IMR-90 (cell line): ENCODE data around the gene ISG20L2. TPM values are rescaled to one million over a fixed set of nuclear protein-coding genes. Genes with fewer than 3 reads are reported as not detected.

Experiments used
- ATAC-seq: fragments of 200-7000 bp; cut with Tn5 transposase; 2 replicates; pipeline ENCODE4 v1.9.1; 2020; ENCODE audit warnings: low read depth, mild to moderate bottlenecking, moderate library complexity
- BruUV-seq: library from RNA; stranded (reverse); fragments of 400-500 nt; replicated peaks from 2 replicates; lab custom pipeline; 2021; lab: Mats Ljungman, UMichigan
- CTCF ChIA-PET: fragments of 300-600 bp; formaldehyde crosslinking; extraction: SDS; loops from one replicate; lab custom pipeline; 2021; ENCODE audit warnings: antibody characterized with exemption; lab: Yijun Ruan, JAX
- POLR2A ChIA-PET: fragments of 300-600 bp; sonication (Branson Sonifier 250); formaldehyde crosslinking; loops from one replicate; lab custom pipeline; 2022; ENCODE audit warnings: antibody characterized with exemption; ENCODE audit not compliant: unreplicated experiment; lab: Charles Lee
- DNase-seq: peaks from one replicate; pipeline ENCODE4 v3.0.0; 2013
- H2AFZ ChIP-seq: replicated peaks from 2 replicates; pipeline ENCODE3; 2013; ENCODE audit warnings: low read length, mild to moderate bottlenecking; ENCODE audit not compliant: poor library complexity
- H2AK5ac ChIP-seq: 2 replicates; pipeline ENCODE4 v1.6.1; 2013; ENCODE audit warnings: low read depth, low read length, inconsistent platforms
- H2AK9ac ChIP-seq: replicated peaks from 2 replicates; pipeline ENCODE3; 2013; ENCODE audit warnings: mild to moderate bottlenecking, low read depth, low read length, moderate library complexity; ENCODE audit not compliant: poor library complexity
- H2BK120ac ChIP-seq: 2 replicates; pipeline ENCODE4 v1.6.1; 2013; ENCODE audit warnings: low read depth, low read length, inconsistent platforms
- H2BK15ac ChIP-seq: 3 replicates; pipeline ENCODE4 v1.6.1; 2013; ENCODE audit warnings: low read depth, low read length, inconsistent platforms
- H2BK20ac ChIP-seq: 2 replicates; pipeline ENCODE4 v1.6.1; 2013; ENCODE audit warnings: low read depth, mild to moderate bottlenecking, inconsistent platforms, low read length, moderate library complexity
- H2BK5ac ChIP-seq: 2 replicates; pipeline ENCODE4 v1.6.1; 2013; ENCODE audit warnings: mild to moderate bottlenecking, low read depth, low read length, inconsistent platforms; ENCODE audit not compliant: poor library complexity, severe bottlenecking
- H3K14ac ChIP-seq: replicated peaks from 2 replicates; pipeline ENCODE4 v1.6.1; 2013; ENCODE audit warnings: low read depth, low read length, inconsistent platforms
- H3K18ac ChIP-seq: 2 replicates; pipeline ENCODE4 v1.6.1; 2013; ENCODE audit warnings: low read depth, low read length, control low read depth
- H3K23ac ChIP-seq: 2 replicates; pipeline ENCODE4 v1.6.1; 2013; ENCODE audit warnings: low read depth, low read length, inconsistent platforms
- H3K27ac ChIP-seq: 2 replicates; pipeline ENCODE4 v1.5.1; 2013; ENCODE audit warnings: mild to moderate bottlenecking, control low read depth, low read length; ENCODE audit not compliant: insufficient read depth
- H3K27me3 ChIP-seq: 2 replicates; pipeline ENCODE4 v1.6.1; 2013; ENCODE audit warnings: low read length; ENCODE audit not compliant: control insufficient read depth, insufficient read depth
- H3K36me3 ChIP-seq: 2 replicates; pipeline ENCODE4 v1.6.1; 2013; ENCODE audit warnings: low read length, mixed read lengths; ENCODE audit not compliant: control insufficient read depth, insufficient read depth
- H3K4ac ChIP-seq: 2 replicates; pipeline ENCODE4 v1.6.1; 2013; ENCODE audit warnings: low read depth, low read length, inconsistent platforms
- H3K4me1 ChIP-seq: 2 replicates; pipeline ENCODE4 v1.6.1; 2013; ENCODE audit warnings: low read length, mixed read lengths; ENCODE audit not compliant: control insufficient read depth, insufficient read depth
- H3K4me2 ChIP-seq: 2 replicates; pipeline ENCODE4 v1.6.1; 2013; ENCODE audit warnings: low read depth, mild to moderate bottlenecking, control low read depth, low read length, moderate library complexity
- H3K4me3 ChIP-seq: 2 replicates; pipeline ENCODE4 v1.5.1; 2013; ENCODE audit warnings: low read depth, mild to moderate bottlenecking, control low read depth, low read length, moderate library complexity; ENCODE audit not compliant: insufficient read depth
- H3K56ac ChIP-seq: 2 replicates; pipeline ENCODE4 v1.6.1; 2013; ENCODE audit warnings: low read length, inconsistent platforms; ENCODE audit not compliant: insufficient read depth; ENCODE audit errors: extremely low read depth
- H3K79me1 ChIP-seq, 2 experiments: 2 replicates each; pipeline ENCODE4 v1.6.1; 2013; ENCODE audit warnings: low read length in 2 of 2, inconsistent platforms in 1 of 2, low read depth in 1 of 2
- H3K9ac ChIP-seq: 2 replicates; pipeline ENCODE4 v1.6.1; 2013; ENCODE audit warnings: low read depth, low read length, control low read depth
- H3K9me1 ChIP-seq: 2 replicates; pipeline ENCODE4 v1.6.1; 2013; ENCODE audit warnings: low read length, inconsistent platforms; ENCODE audit not compliant: insufficient read depth
- H3K9me3 ChIP-seq: 2 replicates; pipeline ENCODE4 v1.6.1; 2013; ENCODE audit warnings: low read length; ENCODE audit not compliant: control insufficient read depth, insufficient read depth
- H4K20me1 ChIP-seq: 2 replicates; pipeline ENCODE4 v1.6.1; 2013; ENCODE audit warnings: low read length, inconsistent platforms; ENCODE audit not compliant: insufficient read depth
- H4K5ac ChIP-seq: 2 replicates; pipeline ENCODE4 v1.6.1; 2013; ENCODE audit warnings: mild to moderate bottlenecking, low read depth, low read length, control low read depth
- H4K8ac ChIP-seq, 2 experiments: 2 replicates each; pipeline ENCODE4 v1.6.1; 2013; ENCODE audit warnings: low read depth in 2 of 2, low read length in 2 of 2, control low read depth in 1 of 2, inconsistent platforms in 1 of 2
- H4K91ac ChIP-seq: 2 replicates; pipeline ENCODE4 v1.6.1; 2013; ENCODE audit warnings: low read depth, low read length, inconsistent platforms; ENCODE audit not compliant: insufficient read depth
- CEBPB ChIP-seq: IDR thresholded peaks from 2 replicates; pipeline ENCODE4 v1.6.1; 2012; ENCODE audit warnings: low read depth, low read length, improper control_type of control experiment
- CHD1 ChIP-seq: IDR thresholded peaks from 2 replicates; pipeline ENCODE4 v1.6.1; 2012; ENCODE audit warnings: low read depth, low read length, improper control_type of control experiment
- ELK1 ChIP-seq: fragments of 150-350 bp; IDR thresholded peaks from 2 replicates; pipeline ENCODE4 v1.6.1; 2016; ENCODE audit warnings: low read depth, mild to moderate bottlenecking, low read length, moderate library complexity, borderline replicate concordance
- FOS ChIP-seq: fragments of 150-350 bp; IDR thresholded peaks from 2 replicates; pipeline ENCODE4 v1.6.1; 2016; ENCODE audit warnings: low read depth, low read length
- MAFK ChIP-seq: IDR thresholded peaks from 2 replicates; pipeline ENCODE4 v1.6.1; 2012; ENCODE audit warnings: low read depth, low read length, improper control_type of control experiment
- MXI1 ChIP-seq: IDR thresholded peaks from 2 replicates; pipeline ENCODE4 v1.6.1; 2012; ENCODE audit warnings: low read depth, mild to moderate bottlenecking, low read length, moderate library complexity, borderline replicate concordance
- NFE2L2 ChIP-seq: fragments of 150-350 bp; IDR thresholded peaks from 2 replicates; pipeline ENCODE4 v1.6.1; 2016; ENCODE audit warnings: low read depth, mild to moderate bottlenecking, low read length
- POLR2A ChIP-seq: IDR thresholded peaks from 2 replicates; pipeline ENCODE4 v1.6.1; 2012; ENCODE audit warnings: mild to moderate bottlenecking, low read depth, low read length
- RAD21 ChIP-seq: IDR thresholded peaks from 2 replicates; pipeline ENCODE4 v1.6.1; 2012; ENCODE audit warnings: low read length, improper control_type of control experiment
- RCOR1 ChIP-seq: IDR thresholded peaks from 2 replicates; pipeline ENCODE4 v1.6.1; 2012; ENCODE audit warnings: mild to moderate bottlenecking, low read length, improper control_type of control experiment; ENCODE audit not compliant: insufficient replicate concordance
- SMC3 ChIP-seq: fragments of 150-350 bp; IDR thresholded peaks from 2 replicates; pipeline ENCODE4 v1.6.1; 2016; ENCODE audit warnings: low read depth, mild to moderate bottlenecking, antibody characterized with exemption, low read length, moderate library complexity
- USF2 ChIP-seq: fragments of 150-350 bp; IDR thresholded peaks from 2 replicates; pipeline ENCODE4 v1.6.1; 2017; ENCODE audit warnings: mild to moderate bottlenecking, antibody characterized with exemption, low read length, low read depth
- WGBS, 2 experiments: methylation state at CpG; one replicate each; pipeline versions ENCODE4 v1.1.5 to v1.1.7; 2013; ENCODE audit warnings: missing lambda C conversion rate in 2 of 2; ENCODE audit not compliant: insufficient read length in 1 of 2; ENCODE audit errors: extremely low coverage in 2 of 2; 5-methylcytosine and 5-hydroxymethylcytosine counted together
- dilution Hi-C: fragments of 300-500 bp; cut with HindIII; formaldehyde crosslinking; loops from one replicate; pipeline ENCODE4 v1.14.3; 2018; ENCODE audit warnings: low sequenced_read_pairs; ENCODE audit not compliant: unreplicated experiment
- in situ Hi-C: fragments of 300-500 bp; cut with MboI; formaldehyde crosslinking; loops from 3 replicates; pipeline ENCODE4 v1.14.3; 2019; ENCODE audit warnings: low sequenced_read_pairs, inconsistent platforms, mixed read lengths
- intact Hi-C: fragments of 100-400 bp; cut with micrococcal nuclease; formaldehyde crosslinking; loops from 2 replicates; pipeline ENCODE4 v1.10.0; 2022
- polyA plus RNA-seq, 3 experiments: library from polyadenylated mRNA; depleted of rRNA; stranded (reverse); fragments of >200 nt; gene quantifications; 2 replicates each; pipeline ENCODE4 v1.2.3, GENCODE V29; 2012; ENCODE audit warnings: low replicate concordance in 1 of 3
- total RNA-seq: library from RNA; depleted of rRNA; stranded (reverse); fragments of >200 nt; gene quantifications from 2 replicates; pipeline ENCODE4 v1.2.3, GENCODE V29; 2012
- TF ChIP-seq, protein P1 (sequence below): conservative IDR thresholded peaks from 2 replicates; pipeline ENCODE4 v1.5.1; 2012; ENCODE audit warnings: mild to moderate bottlenecking, low read depth, low read length, improper control_type of control experiment

The ISG20L2 gene
- total and polyA plus RNA-seq, 2 of the 4 experiments (the other 2 are of a cell fraction), result 17.0 to 27.3 TPM

- Histone ChIP-seq H3K4me2 (peak overlapping the region; percentile 62), H3K9me3 (no peaks in the 10 kb centered on the region), H2AK5ac (peak overlapping the region; percentile 84), H4K8ac (peak overlapping the region in 1 of 2 experiments; percentile 37; a peak in 1 of 4 replicates), H4K91ac (no peak overlapping the region), H3K27me3 (no peaks in the 10 kb centered on the region), H3K79me1 (peaks cover 28 to 72% of the 10 kb centered on the region in 2 experiments), H3K4ac (no peak overlapping the region), H4K20me1 (peaks cover 37% of the 10 kb centered on the region), H4K5ac (no peak overlapping the region), H3K14ac (no peak overlapping the region), H2BK15ac (no peak overlapping the region), H3K9me1 (peaks cover 8% of the 10 kb centered on the region; the same call in 1 of the 2 replicates), H2BK5ac (no peak overlapping the region), H3K27ac (no peak overlapping the region), H2AK9ac (peak overlapping the region; percentile 70), H3K36me3 (peaks cover 24% of the 10 kb centered on the region), H2BK20ac (no peak overlapping the region), H3K4me1 (peaks cover 8% of the 10 kb centered on the region), H2AFZ (no peak overlapping the region), H2BK120ac (no peak overlapping the region), H3K23ac (no peak overlapping the region), H3K4me3 (no peak overlapping the region), H3K9ac (peak overlapping the region; percentile 24), H3K56ac (no peak overlapping the region), H3K18ac (no peak overlapping the region)
- 32% methylated on average over 6 of the region's 15 CpGs; no CpG with 5 or more reads in 1 of the 2 experiments for WGBS, 2 experiments
- intact Hi-C loops, result loop anchor here (1.0 to 10.0 kb wide), 7 partner anchors 37 to 222 kb away; partner anchors contain the start of genes LRRC71, MEF2D, NTRK1 and PRCC
- TF ChIP-seq POLR2A (no peak; the same call in 1 of the 2 replicates), FOS (no peak), RAD21 (peak; percentile 76), MAFK (no peak), USF2 (no peak), RCOR1 (no peak), NFE2L2 (no peak), MXI1 (no peak), ELK1 (no peak), SMC3 (peak; percentile 81), CHD1 (no peak), CEBPB (no peak)
- TF ChIP-seq, protein P1, sequence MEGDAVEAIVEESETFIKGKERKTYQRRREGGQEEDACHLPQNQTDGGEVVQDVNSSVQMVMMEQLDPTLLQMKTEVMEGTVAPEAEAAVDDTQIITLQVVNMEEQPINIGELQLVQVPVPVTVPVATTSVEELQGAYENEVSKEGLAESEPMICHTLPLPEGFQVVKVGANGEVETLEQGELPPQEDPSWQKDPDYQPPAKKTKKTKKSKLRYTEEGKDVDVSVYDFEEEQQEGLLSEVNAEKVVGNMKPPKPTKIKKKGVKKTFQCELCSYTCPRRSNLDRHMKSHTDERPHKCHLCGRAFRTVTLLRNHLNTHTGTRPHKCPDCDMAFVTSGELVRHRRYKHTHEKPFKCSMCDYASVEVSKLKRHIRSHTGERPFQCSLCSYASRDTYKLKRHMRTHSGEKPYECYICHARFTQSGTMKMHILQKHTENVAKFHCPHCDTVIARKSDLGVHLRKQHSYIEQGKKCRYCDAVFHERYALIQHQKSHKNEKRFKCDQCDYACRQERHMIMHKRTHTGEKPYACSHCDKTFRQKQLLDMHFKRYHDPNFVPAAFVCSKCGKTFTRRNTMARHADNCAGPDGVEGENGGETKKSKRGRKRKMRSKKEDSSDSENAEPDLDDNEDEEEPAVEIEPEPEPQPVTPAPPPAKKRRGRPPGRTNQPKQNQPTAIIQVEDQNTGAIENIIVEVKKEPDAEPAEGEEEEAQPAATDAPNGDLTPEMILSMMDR, result peak; percentile 66
- ChIA-PET CTCF (interaction anchor here (0.8 to 6.3 kb wide), 24 partner anchors 9 to 201 kb away, joined by 3 to 104 read pairs (median 5); partner anchors contain the start of genes CRABP2, HAPLN2, NES and NTRK1), POLR2A (interaction anchor here (1.2 kb wide), 1 partner anchor 201 kb away, joined by 3 read pairs; no protein-coding TSS in a partner anchor)
- in situ Hi-C loops, result no loop called here
- dilution Hi-C loops, result no loop called here
- no TSS peak for BruUV-seq
- ATAC-seq (no peak), DNase-seq (peak; percentile 66)
These were observed 1.9 kb downstream of the ISG20L2 start for GRCh38 chr1:156726549-156727226.
